ENCODE data around the gene NPPB.

Gene NPPB

GRCh38 chr1:11845641-11846335 is 13.0 kb downstream of the NPPB start:
- Histone ChIP-seq H3K27ac (no peak overlapping the region), H3K9me3 (ENCODE audit: severe bottlenecking) (no peaks in the 10 kb centered on the region), H3K27me3 (ENCODE audit: insufficient read depth, low read depth, severe bottlenecking) (no peaks in the 10 kb centered on the region), H3K36me3 (peaks cover 32% of the 10 kb centered on the region), H3K4me3 (ENCODE audit: low read depth, low read length) (no peak overlapping the region)
- TF ChIP-seq CTCF (IDR thresholded peaks at IDR 0.05; ENCODE audit: low read depth, low read length), result 0 out of 2 replicates have a peak, but pooled peaks have one; percentile 3
- DNase-seq, result peak; percentile 42

- H3K36me3 ChIP-seq, result peaks cover 63% of the 10 kb centered on the region
- no peaks in the 10 kb centered on the region for H3K27me3 ChIP-seq (ENCODE audit: insufficient read depth, low read depth, severe bottlenecking)
- H3K27ac ChIP-seq, result no peak overlapping the region; the same call in 1 of the 2 replicates
- DNase-seq, result no peak
- H3K9me3 ChIP-seq (ENCODE audit: severe bottlenecking), result no peaks in the 10 kb centered on the region
- no peak for TF ChIP-seq CTCF (IDR thresholded peaks at IDR 0.05; ENCODE audit: low read depth, low read length)
- no peak overlapping the region for H3K4me3 ChIP-seq (ENCODE audit: low read depth, low read length)
These were observed 16.3 kb downstream of the NPPB start for GRCh38 chr1:11842154-11843041.

- Histone ChIP-seq H3K4me3 (ENCODE audit: low read depth, low read length) (no peak overlapping the region), H3K36me3 (peaks cover 72% of the 10 kb centered on the region), H3K27me3 (ENCODE audit: insufficient read depth, low read depth, severe bottlenecking) (no peaks in the 10 kb centered on the region), H3K9me3 (ENCODE audit: severe bottlenecking) (no peaks in the 10 kb centered on the region), H3K27ac (peak overlapping the region; percentile 15)
- TF ChIP-seq CTCF (IDR thresholded peaks at IDR 0.05; ENCODE audit: low read depth, low read length), result no peak
- peak; percentile 53 for DNase-seq
These were observed 17.2 kb downstream of the NPPB start for GRCh38 chr1:11841245-11842153.

GRCh38 chr1:11839727-11840705 is 18.7 kb downstream of the NPPB start:
- no peak for TF ChIP-seq CTCF (IDR thresholded peaks at IDR 0.05; ENCODE audit: low read depth, low read length)
- no peaks in the 10 kb centered on the region for H3K9me3 ChIP-seq (ENCODE audit: severe bottlenecking)
- H3K36me3 ChIP-seq, result peaks cover 83% of the 10 kb centered on the region
- H3K4me3 ChIP-seq (ENCODE audit: low read depth, low read length), result no peak overlapping the region
- H3K27me3 ChIP-seq (ENCODE audit: insufficient read depth, low read depth, severe bottlenecking), result no peaks in the 10 kb centered on the region
- DNase-seq, result no peak
- H3K27ac ChIP-seq, result no peak overlapping the region

Measured in WERI-Rb-1 (cell line).